Posterior cingulate gyrus (tissue), 11 donors: ENCODE measurements around the gene DBNDD1.
"Not testable (repeated sequence)": the region's sequence is repeated elsewhere in the genome, so short reads cannot be mapped to it uniquely, and the experiment has no call there.

Experiments
- DNase-seq, 10 donors: peaks; one replicate each; pipeline versions ENCODE4 v3.0.0 to v3.0.0-alpha.2; 2020 to 2021; ENCODE audit warnings: mixed read lengths in 3 of 10
- intact Hi-C: fragments of 100-400 bp; cut with DNase I; formaldehyde crosslinking; loops from one replicate; pipeline ENCODE4 v1.15.1; 2023

The DBNDD1 gene

DNA sequence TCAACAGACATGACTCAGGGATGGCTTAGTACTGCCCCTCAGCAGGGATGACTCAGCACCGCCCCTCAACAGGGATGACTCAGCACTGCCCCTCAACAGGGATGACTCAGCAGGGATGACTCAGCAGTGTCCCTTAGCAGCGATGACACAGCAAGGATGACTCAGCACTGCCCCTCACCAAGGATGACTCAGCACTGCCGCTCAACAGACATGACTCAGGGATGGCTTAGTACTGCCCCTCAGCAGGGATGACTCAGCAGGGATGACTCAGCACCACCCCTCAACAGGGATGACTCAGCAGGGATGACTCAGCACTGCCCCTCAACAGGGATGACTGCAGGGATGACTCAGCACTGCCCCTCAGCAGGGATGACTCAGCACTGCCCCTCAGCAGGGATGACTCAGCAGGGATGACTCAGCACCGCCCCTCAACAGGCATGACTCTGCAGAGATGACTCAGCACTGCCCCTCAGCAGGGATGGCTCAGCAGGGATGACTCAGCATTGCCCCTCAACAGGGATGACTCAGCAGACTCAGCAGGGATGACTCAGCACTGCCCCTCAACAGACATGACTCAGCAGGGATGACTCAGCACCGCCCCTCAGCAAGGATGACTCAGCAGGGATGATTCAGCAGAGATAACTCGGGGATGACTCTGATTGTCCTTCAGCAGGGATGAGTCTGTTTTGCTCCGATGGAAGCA lies 23.6 kb downstream of the DBNDD1 start:
- DNase-seq = peak in 1 of 10 donors; percentile 70
- intact Hi-C loops = not testable (repeated sequence)

DNA sequence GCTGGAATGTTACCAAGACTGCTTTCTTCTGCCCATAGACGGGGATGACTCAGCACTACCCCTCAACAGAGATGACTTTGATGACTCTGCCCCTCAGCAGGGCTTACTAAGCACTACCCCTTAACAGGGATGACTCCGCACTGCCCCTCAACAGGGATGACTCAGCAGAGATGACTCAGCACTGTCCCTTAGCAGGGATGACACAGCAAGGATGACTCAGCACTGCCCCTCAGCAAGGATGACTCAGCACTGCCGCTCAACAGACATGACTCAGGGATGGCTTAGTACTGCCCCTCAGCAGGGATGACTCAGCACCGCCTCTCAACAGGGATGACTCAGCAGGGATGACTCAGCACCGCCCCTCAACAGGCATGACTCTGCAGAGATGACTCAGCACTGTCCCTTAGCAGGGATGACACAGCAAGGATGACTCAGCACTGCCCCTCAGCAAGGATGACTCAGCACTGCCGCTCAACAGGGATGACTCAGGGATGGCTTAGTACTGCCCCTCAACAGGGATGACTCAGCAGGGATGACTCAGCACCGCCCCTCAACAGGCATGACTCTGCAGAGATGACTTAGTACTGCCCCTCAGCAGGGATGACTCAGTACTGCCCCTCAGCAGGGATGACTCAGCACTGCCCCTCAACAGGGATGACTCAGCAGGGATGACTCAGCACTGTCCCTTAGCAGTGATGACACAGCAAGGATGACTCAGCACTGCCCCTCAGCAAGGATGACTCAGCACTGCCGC lies 24.4 kb downstream of the DBNDD1 start:
- DNase-seq = peak in 1 of 10 donors; percentile 82
- intact Hi-C loops = not testable (repeated sequence)

DNA sequence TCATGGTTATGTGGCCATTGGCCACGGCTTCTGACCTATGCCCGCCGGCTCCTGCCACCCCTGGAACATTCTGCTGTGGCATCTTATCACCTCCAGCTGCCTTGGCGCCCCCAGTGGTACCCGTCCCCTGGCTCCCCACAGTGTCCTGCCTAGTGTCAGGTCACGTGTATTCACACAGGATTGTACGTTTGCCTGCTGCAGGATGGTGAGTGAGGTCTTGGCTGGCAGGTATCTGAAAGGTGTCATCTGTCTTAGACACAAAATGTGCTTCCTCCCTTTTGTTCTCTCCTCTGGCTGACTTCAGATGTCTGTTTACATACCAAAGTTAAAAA lies 24.9 kb downstream of the DBNDD1 start:
- peak in 1 of 10 donors; percentile 77 for DNase-seq
- intact Hi-C loops = no loop called here

DNA sequence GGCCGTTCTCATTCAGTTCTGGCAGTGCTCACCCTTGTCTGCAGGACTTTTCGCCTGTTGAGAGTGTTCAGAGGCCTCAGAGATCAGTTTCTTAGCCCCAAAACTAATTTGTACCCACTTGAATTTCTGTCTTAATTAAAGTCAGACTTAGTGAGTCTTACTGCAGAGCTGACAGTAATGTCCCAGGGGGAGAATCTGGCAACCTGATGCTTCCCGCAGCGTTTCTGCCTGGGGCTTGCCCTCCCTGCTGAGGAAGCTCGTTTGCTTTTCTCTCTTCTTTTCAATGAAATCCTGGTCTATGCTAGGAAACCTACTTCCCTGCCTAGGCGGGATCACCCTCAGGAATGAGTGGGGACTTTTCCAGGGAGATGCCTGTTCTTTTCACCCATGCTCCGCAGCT lies 25.3 kb downstream of the DBNDD1 start:
- intact Hi-C loops = no loop called here
- DNase-seq = no peak

DNA sequence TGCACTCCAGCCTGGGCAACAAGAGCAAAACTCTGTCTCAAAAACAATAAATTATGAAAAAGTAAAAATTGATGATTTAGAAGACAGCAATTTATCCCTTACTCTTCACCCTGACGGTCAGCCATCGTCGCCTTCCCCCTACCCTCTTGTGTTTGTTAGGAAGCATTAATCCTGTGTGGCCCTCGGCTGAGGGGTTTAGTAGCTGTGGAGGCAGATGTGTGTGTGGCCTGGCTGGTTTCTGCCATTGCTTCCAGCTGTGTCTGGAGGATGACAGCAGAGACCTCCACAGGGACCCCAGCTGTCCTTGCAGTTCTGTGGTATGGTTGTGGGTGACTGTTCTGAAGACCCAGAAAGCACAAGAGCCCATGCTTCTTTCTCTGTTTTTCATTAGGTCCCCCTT lies 25.9 kb downstream of the DBNDD1 start:
- DNase-seq = peak in 1 of 10 donors; percentile 61
- intact Hi-C loops = no loop called here

DNA sequence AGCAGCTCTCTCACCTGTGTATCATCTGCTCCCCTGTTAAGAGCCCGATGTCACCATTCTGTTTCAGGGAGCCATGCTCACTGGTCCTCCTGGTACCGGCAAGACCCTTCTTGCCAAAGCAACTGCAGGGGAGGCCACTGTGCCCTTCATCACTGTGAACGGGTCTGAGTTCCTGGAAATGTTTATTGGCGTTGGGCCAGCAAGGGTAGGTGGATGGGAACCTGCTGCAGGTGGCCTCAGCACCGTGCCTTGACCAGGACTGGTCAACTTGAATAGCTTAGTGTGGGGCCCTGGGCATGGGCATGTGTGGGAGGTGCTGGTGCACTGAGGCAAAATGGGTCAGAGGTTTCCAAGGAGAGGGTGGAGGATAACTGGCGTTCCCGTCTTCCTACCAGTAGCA lies 28.5 kb downstream of the DBNDD1 start:
- intact Hi-C loops = no loop called here
- peak in 1 of 10 donors; percentile 50 for DNase-seq

DNA sequence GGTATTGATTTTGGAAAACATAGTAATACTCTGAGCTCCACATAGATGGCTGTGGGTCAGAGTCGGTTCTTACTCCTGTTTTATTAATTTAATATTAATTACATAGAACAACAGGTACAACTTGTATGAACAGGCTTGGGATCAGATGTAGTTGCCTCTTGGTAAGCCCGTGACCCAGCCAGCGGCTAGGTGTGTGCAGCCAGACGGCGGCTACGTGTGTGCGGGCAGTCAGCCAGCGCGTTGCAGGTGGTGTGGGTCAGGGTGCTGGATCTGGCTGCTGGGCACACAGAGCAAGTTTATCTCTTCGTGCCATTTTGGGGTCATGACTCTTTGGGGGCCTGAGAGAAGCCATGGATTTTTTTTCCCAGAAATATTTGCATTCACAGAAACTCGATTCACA lies 30.3 kb downstream of the DBNDD1 start:
- peak in 1 of 10 donors; percentile 75 for DNase-seq
- intact Hi-C loops = no loop called here

DNA sequence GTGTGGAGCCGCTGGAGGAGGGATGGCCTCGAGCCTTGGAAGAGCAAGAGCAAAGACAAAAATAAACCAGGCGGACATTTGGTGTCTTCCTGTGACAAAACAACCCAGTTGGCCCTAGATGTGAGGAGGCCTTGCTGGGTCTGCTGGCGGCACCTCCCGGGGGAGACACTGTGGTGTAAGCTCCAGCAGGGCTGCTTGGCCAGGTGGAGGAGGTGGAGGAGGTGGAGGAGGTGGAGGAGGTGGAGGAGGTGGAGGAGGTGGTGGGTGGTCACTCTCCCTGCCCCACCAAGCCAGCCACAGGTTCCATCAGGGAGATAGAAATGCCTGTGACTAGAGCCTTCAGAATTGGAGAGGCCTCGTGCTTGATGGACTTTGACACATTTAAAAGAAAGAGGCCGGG lies 32.1 kb downstream of the DBNDD1 start:
- DNase-seq = peak in 2 of 10 donors; percentile 60 to 65
- intact Hi-C loops = no loop called here

DNA sequence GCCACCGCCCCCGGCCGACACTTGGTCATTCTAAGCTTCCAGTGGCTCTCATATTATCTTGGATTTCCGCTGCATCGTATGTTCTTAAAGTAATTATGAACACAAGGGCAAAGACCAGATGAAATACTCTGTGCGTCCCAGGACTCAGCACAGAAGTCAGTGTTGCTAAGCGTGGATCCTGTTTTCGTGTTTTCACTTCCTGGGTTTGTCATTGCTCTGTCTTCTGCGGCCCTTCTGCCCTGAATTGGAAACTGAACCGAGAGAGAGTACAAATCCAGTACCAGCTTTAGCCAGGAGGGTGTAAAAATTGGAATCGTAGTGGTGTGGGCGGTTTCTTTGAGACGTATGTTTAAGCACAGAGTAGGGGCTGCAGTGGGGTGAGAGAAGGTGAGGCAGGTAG lies 32.7 kb downstream of the DBNDD1 start:
- intact Hi-C loops = no loop called here

DNA sequence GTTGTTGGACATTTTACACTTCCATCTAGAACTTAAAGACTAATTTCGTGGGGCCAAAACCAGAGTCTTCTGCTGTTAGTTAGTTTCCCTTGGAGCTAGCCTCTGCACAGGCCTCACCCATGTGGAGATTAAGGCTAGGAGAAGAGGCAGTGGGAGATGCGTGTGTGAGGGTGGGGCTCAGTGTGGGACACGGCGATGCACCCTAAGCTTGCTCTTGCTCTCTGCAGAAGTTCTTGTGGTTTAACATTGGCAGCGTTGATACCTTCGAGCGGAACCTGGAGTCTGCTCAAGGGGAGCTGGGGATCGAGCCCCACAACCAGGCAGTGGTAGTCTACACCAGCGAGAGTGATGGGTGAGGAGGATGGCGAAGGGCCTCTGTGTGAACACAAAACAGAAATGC lies 34.0 kb downstream of the DBNDD1 start:
- intact Hi-C loops = no loop called here
- peak in 2 of 10 donors; percentile 24 to 50 for DNase-seq

More for the DNA sequence above, 32.7 kb downstream of the DBNDD1 start:
- peak in 1 of 10 donors; percentile 34 for DNase-seq

DNA sequence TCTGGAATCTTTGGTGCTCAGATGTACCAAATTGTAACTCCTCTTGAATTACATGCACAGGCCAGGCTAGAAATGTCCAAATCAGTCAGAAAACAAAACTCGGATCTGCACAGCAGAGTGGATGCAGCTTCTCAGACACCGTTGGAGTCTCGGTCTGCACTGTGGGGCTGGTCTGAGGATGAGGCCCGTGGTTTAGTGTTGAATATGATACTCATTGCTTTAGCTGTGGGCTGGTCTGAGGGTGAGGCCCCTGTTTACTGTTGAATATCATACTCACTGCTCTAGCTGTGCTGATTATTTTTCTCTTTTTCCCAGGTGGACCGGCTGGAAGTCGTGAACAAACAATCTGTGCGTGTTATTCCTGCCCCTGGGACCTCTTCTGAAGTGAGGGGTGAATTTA lies 35.0 kb downstream of the DBNDD1 start:
- intact Hi-C loops = no loop called here
- peak in 1 of 10 donors; percentile 2 for DNase-seq

DNA sequence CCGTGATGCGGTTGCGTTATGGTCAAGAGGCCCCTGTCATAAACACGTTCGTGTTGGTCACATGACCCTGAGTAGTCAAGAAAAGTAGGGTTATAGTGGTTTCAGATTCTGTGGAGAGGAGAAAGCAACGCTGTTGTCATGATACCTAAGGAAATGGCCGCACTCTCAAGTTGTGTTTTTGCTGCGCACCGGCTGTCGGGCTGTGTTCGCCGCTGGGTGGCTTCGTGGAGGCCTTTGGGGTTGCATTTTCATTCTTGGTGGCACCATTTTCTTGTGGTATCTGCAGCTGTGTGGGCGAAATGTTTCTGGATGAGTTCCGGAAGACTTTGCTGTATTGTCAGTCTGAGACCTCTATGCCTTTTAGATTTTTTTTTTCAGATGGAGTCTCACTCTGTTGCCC lies 35.7 kb downstream of the DBNDD1 start:
- intact Hi-C loops = no loop called here
- DNase-seq = peak in 1 of 10 donors; percentile 37

DNA sequence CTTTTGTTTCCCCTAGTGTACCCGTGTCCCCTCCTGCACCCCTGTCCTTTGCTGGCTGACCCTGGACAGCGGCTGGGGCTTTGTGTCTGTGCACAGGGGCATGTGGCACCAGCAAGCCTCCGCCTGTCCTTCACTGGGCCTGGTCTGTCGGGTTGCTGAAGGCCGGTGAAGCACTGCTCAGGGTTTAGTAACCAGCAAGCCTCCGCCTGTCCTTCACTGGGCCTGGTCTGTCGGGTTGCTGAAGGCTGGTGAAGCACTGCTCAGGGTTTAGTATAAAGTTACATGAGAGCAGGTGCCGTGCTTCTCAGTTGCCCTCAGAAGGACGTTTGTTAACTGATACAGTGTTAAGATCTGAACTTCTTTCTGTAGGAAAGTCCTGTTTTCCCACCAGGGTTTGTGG lies 36.9 kb downstream of the DBNDD1 start:
- intact Hi-C loops = no loop called here
- peak in 1 of 10 donors; percentile 46 for DNase-seq

DNA sequence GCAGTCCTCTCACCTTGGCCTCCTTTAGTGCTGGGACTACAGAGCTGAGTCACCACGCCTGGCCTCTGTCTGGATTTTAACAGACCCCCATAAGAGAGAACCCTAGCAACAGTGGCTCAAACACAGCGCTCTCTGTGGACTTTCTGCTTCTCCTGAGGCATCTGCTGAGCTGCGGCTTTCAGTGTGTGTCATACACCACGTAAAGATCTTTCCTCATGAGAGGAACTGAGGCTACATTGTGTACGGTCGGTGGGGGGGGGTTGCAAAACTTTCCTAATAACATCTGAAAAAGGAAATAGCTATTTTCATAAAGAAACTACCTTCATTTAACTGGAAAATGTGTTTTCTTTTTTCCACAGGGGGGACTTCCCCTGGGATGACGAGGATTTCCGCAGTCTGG lies 37.8 kb downstream of the DBNDD1 start:
- peak in 1 of 10 donors; percentile 13 for DNase-seq
- intact Hi-C loops = no loop called here

DNA sequence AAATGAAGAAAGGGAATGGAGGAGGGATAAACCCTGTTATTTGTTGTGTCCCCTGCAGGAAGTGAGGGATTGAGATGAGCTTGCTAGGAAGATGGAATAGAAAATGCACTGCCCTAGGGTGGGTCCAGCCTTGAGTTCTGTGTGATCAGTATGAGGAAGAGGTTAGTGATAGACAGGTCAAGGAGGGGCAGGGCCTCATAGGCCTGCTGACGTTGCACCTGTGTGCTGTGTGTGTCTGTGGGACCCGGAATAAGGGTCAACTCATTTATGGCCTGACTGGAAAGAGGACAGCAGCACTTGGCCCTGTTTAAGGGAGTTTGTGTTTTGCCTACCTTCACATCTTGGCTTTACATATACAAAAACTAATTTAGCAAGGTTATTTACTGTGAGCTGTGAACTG lies 44.4 kb downstream of the DBNDD1 start:
- intact Hi-C loops = loop anchor here (5.0 kb wide), 1 partner anchor 42 kb away; the partner anchor contains the start of gene DBNDD1
- DNase-seq = peak in 1 of 10 donors; percentile 13

DNA sequence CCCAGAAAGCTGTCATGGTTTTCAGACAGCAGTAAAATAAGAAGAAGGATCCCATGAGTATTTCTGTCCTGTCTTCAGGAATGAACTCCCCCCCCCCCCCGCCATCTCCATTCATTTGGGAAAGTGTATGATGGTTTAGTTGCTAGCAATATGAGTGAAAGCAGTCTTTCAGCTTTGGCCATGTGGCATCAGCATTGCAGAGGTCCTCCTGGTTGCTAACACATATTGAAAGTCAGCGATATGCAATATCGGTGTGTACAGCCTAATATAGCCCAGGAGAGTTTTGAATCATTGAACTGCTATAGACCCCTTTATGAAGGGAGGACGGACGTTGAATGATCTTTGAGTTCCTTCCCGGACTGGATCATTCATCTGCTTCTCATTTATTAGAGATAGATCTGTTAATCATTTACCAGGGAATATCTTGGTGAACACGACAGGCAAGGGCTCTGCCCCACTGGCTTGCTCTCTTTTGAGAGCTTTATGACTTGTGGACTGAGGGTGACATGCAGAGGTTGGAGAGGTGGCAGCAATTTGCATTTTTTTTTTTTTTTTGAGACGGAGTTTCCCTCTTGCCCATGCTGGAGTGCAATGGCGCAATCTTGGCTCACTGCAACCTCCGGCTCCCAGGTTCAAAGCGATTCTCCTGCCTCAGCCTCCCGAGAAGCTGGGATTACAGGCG lies 45.5 kb downstream of the DBNDD1 start:
- peak in 1 of 10 donors; percentile 17 for DNase-seq
- intact Hi-C loops = loop anchor here (5.0 kb wide), 1 partner anchor 44 kb away; the partner anchor contains the start of gene DBNDD1

DNA sequence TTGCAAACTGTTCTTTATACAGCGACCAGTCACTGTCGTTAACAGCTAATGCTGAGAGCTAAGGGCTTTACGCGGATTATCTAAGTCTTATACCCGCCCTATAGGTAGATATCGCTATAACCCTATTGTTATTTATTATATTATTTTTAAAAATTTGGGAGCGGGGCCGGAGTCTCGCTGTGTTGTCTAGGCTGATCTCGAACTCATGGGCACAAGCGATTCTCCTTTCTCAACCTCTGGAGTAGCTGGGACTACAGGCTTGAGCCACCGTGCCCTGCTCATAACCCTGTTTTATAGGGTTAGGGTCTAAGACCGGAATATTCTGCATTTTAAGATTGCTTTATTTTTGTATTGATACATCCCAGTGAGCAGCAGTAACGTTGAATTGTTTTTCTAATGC lies 46.0 kb downstream of the DBNDD1 start:
- intact Hi-C loops = loop anchor here (5.0 kb wide), 1 partner anchor 44 kb away; the partner anchor contains the start of gene DBNDD1
- DNase-seq = no peak

DNA sequence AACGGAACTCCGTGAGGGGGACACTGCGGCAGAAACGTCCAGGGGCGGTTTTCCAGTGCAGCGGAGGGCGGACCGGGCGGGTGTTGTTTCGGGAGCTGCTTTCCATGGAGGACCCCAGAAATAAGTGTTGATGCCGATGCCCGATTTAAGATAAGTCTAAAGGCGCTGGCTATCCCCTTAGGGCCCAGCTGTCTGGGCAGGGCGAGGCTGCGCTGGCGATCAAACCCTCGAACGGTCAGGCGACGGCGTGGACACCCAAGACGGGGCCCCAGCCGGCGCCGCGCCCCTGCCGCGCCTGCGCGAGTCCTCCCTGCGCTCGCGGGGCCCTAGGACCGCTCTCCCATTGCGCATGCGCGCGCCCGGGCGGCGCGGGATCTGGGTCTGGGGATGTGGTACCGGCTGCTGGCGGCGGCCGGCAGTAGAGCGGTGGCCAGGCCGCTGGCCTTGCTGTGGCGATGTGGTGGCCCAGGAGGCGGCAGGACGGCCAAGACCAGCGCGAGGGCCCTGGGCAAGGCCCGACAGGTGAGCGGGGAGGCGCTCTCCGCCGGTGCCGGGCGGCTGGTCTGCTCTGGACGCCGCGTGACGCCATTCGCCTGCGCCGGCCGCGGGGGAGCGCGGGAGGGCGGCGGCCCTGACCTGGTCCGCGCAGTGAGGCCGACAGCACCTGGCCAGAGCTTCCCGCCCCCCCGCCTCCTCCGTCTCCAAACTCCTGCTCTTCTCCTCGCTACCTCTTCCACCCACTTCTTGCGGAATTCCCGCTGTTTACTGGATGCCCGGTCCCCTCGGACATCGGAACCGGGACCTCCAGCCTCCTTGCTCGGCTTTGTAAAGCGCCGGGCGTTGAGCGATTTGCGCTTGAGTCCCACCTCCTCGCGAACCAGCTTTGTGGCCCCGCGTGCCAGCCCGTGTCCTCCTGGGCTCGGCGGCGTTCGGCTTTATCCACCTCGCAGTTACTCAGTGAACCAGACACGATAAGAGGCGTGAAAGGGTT lies 46.7 kb downstream of the DBNDD1 start:
- intact Hi-C loops = loop anchor here (5.0 kb wide), 1 partner anchor 45 kb away; the partner anchor contains the start of gene DBNDD1
- DNase-seq = peak; percentile 79 to 99 (median 88)

DNA sequence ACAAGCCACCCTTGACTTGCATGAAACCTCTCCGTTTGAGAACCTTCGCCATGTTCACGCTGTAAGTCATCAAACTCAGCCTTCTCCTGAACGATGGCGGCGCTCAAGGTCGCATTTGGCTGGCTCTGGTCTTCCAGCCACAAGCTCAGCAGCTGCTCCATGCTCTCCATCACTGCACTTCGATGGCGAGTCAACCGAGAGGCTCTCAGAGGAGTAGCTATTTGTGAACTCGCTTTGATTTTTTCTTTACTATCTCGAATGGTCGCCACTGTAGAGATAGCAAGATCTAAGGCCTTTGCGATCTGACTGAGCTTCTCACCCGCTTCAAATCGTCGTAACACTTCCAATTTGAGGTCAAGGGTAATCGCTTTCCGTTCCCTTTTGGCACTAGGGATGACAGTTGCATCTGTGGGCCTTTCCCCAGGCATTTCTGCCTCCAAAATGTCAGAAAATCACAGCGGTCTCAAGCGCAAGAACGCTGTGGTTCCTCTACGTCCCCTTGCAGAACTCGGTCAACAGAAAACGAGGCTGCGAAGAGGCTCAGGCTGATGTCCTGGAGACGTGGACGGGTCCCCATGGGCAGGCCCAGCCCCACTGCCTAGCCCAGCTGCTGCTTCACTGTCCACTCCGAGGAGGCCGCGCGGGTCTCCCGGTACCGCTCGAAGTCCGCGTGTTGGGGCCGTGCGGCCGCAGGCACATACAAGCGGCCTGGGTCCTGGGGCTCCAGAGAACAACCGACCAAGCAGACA lies 47.6 kb downstream of the DBNDD1 start:
- DNase-seq = peak in 2 of 10 donors; percentile 22 to 90
- intact Hi-C loops = loop anchor here (5.0 kb wide), 1 partner anchor 46 kb away; the partner anchor contains the start of gene DBNDD1
